ENCODE results near the gene SLC35A3. TPM values are rescaled to one million over a fixed set of nuclear protein-coding genes. Genes with fewer than 3 reads are reported as not detected.
"Not testable (repeated sequence)": the region's sequence is repeated elsewhere in the genome, so short reads cannot be mapped to it uniquely, and the experiment has no call there.

The SLC35A3 gene
- total and polyA plus RNA-seq, 4 donors = 10.8 to 53.8 (median 29.6) TPM

GRCh38 chr1:99968214-99968613 is 1.6 kb upstream of the SLC35A3 start:
- TF ChIP-seq CTCF (IDR thresholded peaks at IDR 0.05; ENCODE audit: control extremely low read depth, extremely low read depth) = no peak
- no peaks in the 10 kb centered on the region for H3K9me3 ChIP-seq (ENCODE audit: control insufficient read depth in 4 of 4, insufficient read depth in 3 of 4, low read length in 3 of 4)
- 92 to 94% methylated on average over 4 of the region's 4 CpGs for WGBS, 2 donors

GRCh38 chr1:99969260-99969728 is 502 bp upstream of the SLC35A3 start:
- WGBS, 2 donors = 15 to 17% methylated on average over 6 of the region's 6 CpGs
- no peak for ATAC-seq (ENCODE audit: insufficient read depth, low FRiP score)
- peaks cover 0 to 7% (median 2%) of the 10 kb centered on the region in 5 donors for H3K4me1 ChIP-seq (ENCODE audit: control insufficient read depth in 5 of 5, insufficient read depth in 5 of 5, low read length in 5 of 5)

More at GRCh38 chr1:99968214-99968613, 1.6 kb upstream of the SLC35A3 start:
- H3K27ac ChIP-seq (ENCODE audit: low read depth in 1 of 2, low read length in 1 of 2) = no peak overlapping the region
- H3K27me3 ChIP-seq (ENCODE audit: control insufficient read depth in 3 of 3, insufficient read depth in 3 of 3, low read length in 2 of 3) = no peaks in the 10 kb centered on the region
- peaks cover 0 to 7% (median 0%) of the 10 kb centered on the region in 4 donors for H3K36me3 ChIP-seq (ENCODE audit: control insufficient read depth in 4 of 4, insufficient read depth in 4 of 4, low read length in 4 of 4)
- no peak overlapping the region for H3K9ac ChIP-seq (ENCODE audit: insufficient read depth in 1 of 2, low read length in 2 of 2)
- no peak overlapping the region for H3K4me3 ChIP-seq
- DNase-seq (no peak), ATAC-seq (ENCODE audit: insufficient read depth, low FRiP score) (no peak)
- H3K4me1 ChIP-seq (ENCODE audit: control insufficient read depth in 5 of 5, insufficient read depth in 5 of 5, low read length in 5 of 5) = peaks cover 0 to 7% (median 2%) of the 10 kb centered on the region in 5 donors

GRCh38 chr1:99970713-99971255 is 988 bp downstream of the SLC35A3 start:
- ATAC-seq (ENCODE audit: insufficient read depth, low FRiP score) = no peak
- Histone ChIP-seq H3K27ac (ENCODE audit: low read depth in 1 of 2, low read length in 1 of 2) (no peak overlapping the region), H3K9ac (ENCODE audit: insufficient read depth in 1 of 2, low read length in 2 of 2) (peak overlapping the region; percentile 76 to 78), H3K4me3 (peak overlapping the region; percentile 94), H3K9me3 (ENCODE audit: control insufficient read depth in 4 of 4, insufficient read depth in 3 of 4, low read length in 3 of 4) (no peaks in the 10 kb centered on the region), H3K36me3 (ENCODE audit: control insufficient read depth in 4 of 4, insufficient read depth in 4 of 4, low read length in 4 of 4) (peaks cover 0 to 11% (median 3%) of the 10 kb centered on the region in 4 donors), H3K27me3 (ENCODE audit: control insufficient read depth in 3 of 3, insufficient read depth in 3 of 3, low read length in 2 of 3) (no peaks in the 10 kb centered on the region), H3K4me1 (ENCODE audit: control insufficient read depth in 5 of 5, insufficient read depth in 5 of 5, low read length in 5 of 5) (peaks cover 0 to 7% (median 2%) of the 10 kb centered on the region in 5 donors)
- TF ChIP-seq CTCF (IDR thresholded peaks at IDR 0.05; ENCODE audit: control extremely low read depth, extremely low read depth) = no peak
- peak in 2 of 3 donors; percentile 6 to 23 for DNase-seq
- WGBS, 2 donors = 53 to 58% methylated on average over 7 of the region's 7 CpGs

More at GRCh38 chr1:99969260-99969728, 502 bp upstream of the SLC35A3 start:
- Histone ChIP-seq H3K27ac (ENCODE audit: low read depth in 1 of 2, low read length in 1 of 2) (peak overlapping the region; percentile 50 to 93), H3K27me3 (ENCODE audit: control insufficient read depth in 3 of 3, insufficient read depth in 3 of 3, low read length in 2 of 3) (no peaks in the 10 kb centered on the region), H3K4me3 (peak overlapping the region; percentile 94), H3K9ac (ENCODE audit: insufficient read depth in 1 of 2, low read length in 2 of 2) (peak overlapping the region; percentile 50 to 86), H3K36me3 (ENCODE audit: control insufficient read depth in 4 of 4, insufficient read depth in 4 of 4, low read length in 4 of 4) (peaks cover 0 to 7% (median 0%) of the 10 kb centered on the region in 4 donors), H3K9me3 (ENCODE audit: control insufficient read depth in 4 of 4, insufficient read depth in 3 of 4, low read length in 3 of 4) (no peaks in the 10 kb centered on the region)
- DNase-seq = no peak
- TF ChIP-seq CTCF (IDR thresholded peaks at IDR 0.05; ENCODE audit: control extremely low read depth, extremely low read depth) = no peak

GRCh38 chr1:99972066-99972465 is 2.3 kb downstream of the SLC35A3 start:
- not testable (repeated sequence) for H3K4me1 ChIP-seq (ENCODE audit: control insufficient read depth in 5 of 5, insufficient read depth in 5 of 5, low read length in 5 of 5); H3K9ac ChIP-seq (ENCODE audit: insufficient read depth in 1 of 2, low read length in 2 of 2); H3K27ac ChIP-seq (ENCODE audit: low read depth in 1 of 2, low read length in 1 of 2); H3K4me3 ChIP-seq; H3K9me3 ChIP-seq (ENCODE audit: control insufficient read depth in 4 of 4, insufficient read depth in 3 of 4, low read length in 3 of 4); H3K27me3 ChIP-seq (ENCODE audit: control insufficient read depth in 3 of 3, insufficient read depth in 3 of 3, low read length in 2 of 3); DNase-seq; ATAC-seq (ENCODE audit: insufficient read depth, low FRiP score)
- WGBS, 2 donors = 89 to 95% methylated on average over 7 of the region's 7 CpGs
- peaks cover 0 to 11% (median 6%) of the 10 kb centered on the region in 4 donors for H3K36me3 ChIP-seq (ENCODE audit: control insufficient read depth in 4 of 4, insufficient read depth in 4 of 4, low read length in 4 of 4)

All from lung (tissue), 12 donors.